GF-D8 (cell line): ENCODE data around the gene ERC2.

Experiments
- DNase-seq: peaks from one replicate; lab custom pipeline; 2025; lab: John Stamatoyannopoulos, UW

Gene ERC2

GRCh38 chr3:55584716-55585368 is 883.4 kb downstream of the ERC2 start:
- no peak for DNase-seq

GRCh38 chr3:55584030-55584429 is 884.2 kb downstream of the ERC2 start:
- no peak for DNase-seq

- DNase-seq, result no peak
These were observed 884.8 kb downstream of the ERC2 start for GRCh38 chr3:55583475-55583874.

GRCh38 chr3:55579496-55579895 is 888.8 kb downstream of the ERC2 start:
- no peak for DNase-seq

- DNase-seq, result no peak
These were observed 891.5 kb downstream of the ERC2 start for GRCh38 chr3:55576621-55577388.

GRCh38 chr3:55574671-55575070 is 893.6 kb downstream of the ERC2 start:
- no peak for DNase-seq

- DNase-seq, result no peak
These were observed 895.5 kb downstream of the ERC2 start for GRCh38 chr3:55572816-55573215.

- no peak for DNase-seq
These were observed 896.4 kb downstream of the ERC2 start for GRCh38 chr3:55571913-55572312.

- DNase-seq, result no peak
These were observed 897.0 kb downstream of the ERC2 start for GRCh38 chr3:55571216-55571813.

- no peak for DNase-seq
These were observed 898.0 kb downstream of the ERC2 start for GRCh38 chr3:55570271-55570711.

- no peak for DNase-seq
These were observed 899.2 kb downstream of the ERC2 start for GRCh38 chr3:55569033-55569599.

GRCh38 chr3:55567615-55568014 is 900.7 kb downstream of the ERC2 start:
- no peak for DNase-seq

GRCh38 chr3:55567121-55567520 is 901.1 kb downstream of the ERC2 start:
- DNase-seq, result no peak

- DNase-seq, result no peak
These were observed 902.7 kb downstream of the ERC2 start for GRCh38 chr3:55565521-55565920.

- no peak for DNase-seq
These were observed 903.5 kb downstream of the ERC2 start for GRCh38 chr3:55564726-55565125.

GRCh38 chr3:55562700-55563099 is 905.6 kb downstream of the ERC2 start:
- no peak for DNase-seq

- DNase-seq, result no peak
These were observed 908.5 kb downstream of the ERC2 start for GRCh38 chr3:55559500-55560423.

- DNase-seq, result no peak
These were observed 910.0 kb downstream of the ERC2 start for GRCh38 chr3:55558316-55558715.

- no peak for DNase-seq
These were observed 910.7 kb downstream of the ERC2 start for GRCh38 chr3:55557549-55557948.

- DNase-seq, result no peak
These were observed 911.4 kb downstream of the ERC2 start for GRCh38 chr3:55556619-55557537.
